ENCODE data around the gene SMAD2.

DNA sequence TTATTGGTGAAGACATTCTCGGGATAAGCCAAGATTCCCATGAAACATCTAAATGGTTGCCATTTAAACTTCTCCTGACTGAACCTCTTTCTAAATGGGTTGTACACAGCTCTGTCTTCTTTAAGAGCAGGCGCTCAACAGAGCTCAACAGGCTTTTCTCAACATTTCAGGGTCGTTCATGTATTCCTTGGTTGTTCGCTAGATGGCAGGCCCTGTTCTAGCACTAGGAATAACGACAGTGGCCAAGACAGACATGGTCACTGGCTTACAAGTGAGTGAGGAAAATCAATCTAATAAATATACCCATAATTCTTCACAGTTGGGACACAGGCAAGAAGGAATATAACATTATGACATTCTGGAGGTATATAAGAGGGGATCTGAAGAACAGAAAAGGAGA lies 154.5 kb downstream of the SMAD2 start:
- TF ChIP-seq, protein P1, sequence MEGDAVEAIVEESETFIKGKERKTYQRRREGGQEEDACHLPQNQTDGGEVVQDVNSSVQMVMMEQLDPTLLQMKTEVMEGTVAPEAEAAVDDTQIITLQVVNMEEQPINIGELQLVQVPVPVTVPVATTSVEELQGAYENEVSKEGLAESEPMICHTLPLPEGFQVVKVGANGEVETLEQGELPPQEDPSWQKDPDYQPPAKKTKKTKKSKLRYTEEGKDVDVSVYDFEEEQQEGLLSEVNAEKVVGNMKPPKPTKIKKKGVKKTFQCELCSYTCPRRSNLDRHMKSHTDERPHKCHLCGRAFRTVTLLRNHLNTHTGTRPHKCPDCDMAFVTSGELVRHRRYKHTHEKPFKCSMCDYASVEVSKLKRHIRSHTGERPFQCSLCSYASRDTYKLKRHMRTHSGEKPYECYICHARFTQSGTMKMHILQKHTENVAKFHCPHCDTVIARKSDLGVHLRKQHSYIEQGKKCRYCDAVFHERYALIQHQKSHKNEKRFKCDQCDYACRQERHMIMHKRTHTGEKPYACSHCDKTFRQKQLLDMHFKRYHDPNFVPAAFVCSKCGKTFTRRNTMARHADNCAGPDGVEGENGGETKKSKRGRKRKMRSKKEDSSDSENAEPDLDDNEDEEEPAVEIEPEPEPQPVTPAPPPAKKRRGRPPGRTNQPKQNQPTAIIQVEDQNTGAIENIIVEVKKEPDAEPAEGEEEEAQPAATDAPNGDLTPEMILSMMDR (IDR thresholded peaks at IDR 0.05): no peak
- no peak for TF ChIP-seq POLR2A (IDR thresholded peaks at IDR 0.05)

Measured in testis (tissue), 2 donors.